GM12878 (cell line): ENCODE results near the gene ZBTB42. TPM values are rescaled to one million over a fixed set of nuclear protein-coding genes. Genes with fewer than 3 reads are reported as not detected.

Experiments
- ATAC-seq: fragments of 200-7000 bp; cut with Tn5 transposase; 3 replicates; pipeline ENCODE4 v1.9.1; 2020; ENCODE audit warnings: mild to moderate bottlenecking, moderate library complexity
- BruUV-seq: library from RNA; stranded (reverse); fragments of 400-500 nt; replicated peaks from 2 replicates; lab custom pipeline; 2021; lab: Mats Ljungman, UMichigan
- CTCF ChIA-PET: fragments of 300-600 bp; sonication (Branson Sonifier 250); formaldehyde crosslinking; extraction: SDS; loops from one replicate; lab custom pipeline; 2021; ENCODE audit warnings: inconsistent platforms; lab: Yijun Ruan, JAX
- POLR2A ChIA-PET: fragments of 350-600 bp; formaldehyde crosslinking; extraction: SDS; loops from one replicate; lab custom pipeline; 2021; ENCODE audit warnings: inconsistent platforms; lab: Charles Lee
- RAD21 ChIA-PET: fragments of 300-600 bp; sonication (Branson Sonifier 250); formaldehyde crosslinking; loops from one replicate; lab custom pipeline; 2023; ENCODE audit warnings: antibody characterized with exemption; ENCODE audit not compliant: unreplicated experiment; lab: Charles Lee
- SMC1A ChIA-PET: fragments of 300-600 bp; sonication (Branson Sonifier 250); formaldehyde crosslinking; loops from one replicate; lab custom pipeline; 2023; ENCODE audit not compliant: unreplicated experiment, uncharacterized antibody; lab: Charles Lee
- DNase-seq: peaks from one replicate; pipeline ENCODE4 v3.0.0-alpha.2; 2011; ENCODE audit warnings: low read depth, low spot score
- FAIRE-seq: peaks from 3 replicates; lab custom pipeline; 2011; peaks lifted over from hg19 to GRCh38; lab: Jason Lieb, UNC
- H2AFZ ChIP-seq: 2 replicates; pipeline ENCODE4 v1.6.0; 2011; ENCODE audit warnings: low read depth, low read length, control low read depth; ENCODE audit not compliant: control insufficient read depth
- H3K27ac ChIP-seq: 2 replicates; pipeline ENCODE4 v1.5.1; 2011; ENCODE audit warnings: control low read depth; ENCODE audit not compliant: control insufficient read depth, insufficient read depth
- H3K27me3 ChIP-seq, 2 experiments: replicated peaks in 1 of 2; 2 replicates each; pipeline versions ENCODE4 v1.6.0 to v1.6.1; 2011; ENCODE audit warnings: low read length in 1 of 2; ENCODE audit not compliant: control insufficient read depth in 2 of 2, insufficient read depth in 2 of 2
- H3K36me3 ChIP-seq, 2 experiments: 2 replicates each; pipeline ENCODE4 v1.5.1; 2011; ENCODE audit warnings: low read length in 1 of 2; ENCODE audit not compliant: control insufficient read depth in 2 of 2, insufficient read depth in 2 of 2
- H3K4me1 ChIP-seq: 2 replicates; pipeline ENCODE4 v1.6.1; 2011; ENCODE audit warnings: mild to moderate bottlenecking, low read length, moderate library complexity, mixed read lengths; ENCODE audit not compliant: control insufficient read depth, insufficient read depth
- H3K4me2 ChIP-seq: 2 replicates; pipeline ENCODE4 v1.6.0; 2011; ENCODE audit warnings: control low read depth; ENCODE audit not compliant: control insufficient read depth, insufficient read depth
- H3K4me3 ChIP-seq: fragments of 200-600 bp; sonication (generic); 2 replicates; pipeline ENCODE4 v1.5.1; 2016
- H3K79me2 ChIP-seq: 2 replicates; pipeline ENCODE4 v1.6.0; 2011; ENCODE audit warnings: low read length; ENCODE audit not compliant: control insufficient read depth, insufficient read depth
- H3K9ac ChIP-seq: 2 replicates; pipeline ENCODE4 v1.8.0; 2011; ENCODE audit warnings: low read length, control low read depth, mixed read lengths; ENCODE audit not compliant: control insufficient read depth, insufficient read depth
- H3K9me3 ChIP-seq: replicated peaks from 3 replicates; pipeline ENCODE4 v1.5.1; 2011; ENCODE audit warnings: mild to moderate bottlenecking, low read length; ENCODE audit not compliant: control insufficient read depth, insufficient read depth
- H4K20me1 ChIP-seq: 2 replicates; pipeline ENCODE4 v1.6.0; 2011; ENCODE audit not compliant: control insufficient read depth, insufficient read depth
- BHLHE40 ChIP-seq, 2 experiments: fragments of 450-650 bp in 1 of 2; IDR thresholded peaks; 2 replicates each; pipeline ENCODE4 v1.6.1; 2011 to 2017; ENCODE audit warnings: low read depth in 2 of 2, borderline replicate concordance in 1 of 2, improper control_type of control experiment in 1 of 2, low read length in 1 of 2, mild to moderate bottlenecking in 1 of 2
- CREM ChIP-seq: IDR thresholded peaks from 2 replicates; pipeline ENCODE4 v1.6.1; 2014; ENCODE audit warnings: antibody characterized with exemption, low read depth
- CTCF ChIP-seq, 3 experiments: IDR thresholded peaks in 2 of 3; conservative IDR thresholded peaks in 1 of 3; 2 replicates each; pipeline ENCODE4 v1.5.1; 2011; ENCODE audit warnings: low read depth in 3 of 3, low read length in 3 of 3, mild to moderate bottlenecking in 3 of 3, control low read depth in 2 of 3, moderate library complexity in 2 of 3, inconsistent platforms in 1 of 3, mixed read lengths in 1 of 3; ENCODE audit not compliant: control insufficient read depth in 2 of 3, insufficient read depth in 1 of 3; ENCODE audit errors: extremely low read depth in 1 of 3
- DPF2 ChIP-seq: fragments of 450-650 bp; IDR thresholded peaks from 2 replicates; pipeline ENCODE4 v1.6.1; 2017; ENCODE audit warnings: mild to moderate bottlenecking
- JUND ChIP-seq: IDR thresholded peaks from 2 replicates; pipeline ENCODE4 v1.6.1; 2012; ENCODE audit warnings: low read depth, mild to moderate bottlenecking, low read length, improper control_type of control experiment, moderate library complexity
- NR2C2 ChIP-seq: IDR thresholded peaks from 2 replicates; pipeline ENCODE4 v1.6.1; 2011; ENCODE audit warnings: borderline replicate concordance, low read depth; ENCODE audit not compliant: control insufficient read depth, insufficient read length
- RAD21 ChIP-seq: IDR thresholded peaks from 2 replicates; pipeline ENCODE4 v1.6.1; 2011; ENCODE audit warnings: mild to moderate bottlenecking, low read depth, low read length, moderate library complexity; ENCODE audit not compliant: insufficient read depth
- SMC3 ChIP-seq: IDR thresholded peaks from 2 replicates; pipeline ENCODE4 v1.6.1; 2011; ENCODE audit warnings: low read length, improper control_type of control experiment, borderline replicate concordance
- SPI1 ChIP-seq: IDR thresholded peaks from 2 replicates; pipeline ENCODE4 v1.6.1; 2011; ENCODE audit warnings: low read depth, mild to moderate bottlenecking, low read length, moderate library complexity, borderline replicate concordance; ENCODE audit not compliant: insufficient read depth
- ZNF24 ChIP-seq: fragments of 450-650 bp; IDR thresholded peaks from 2 replicates; pipeline ENCODE4 v1.6.1; 2017; ENCODE audit warnings: antibody characterized with exemption, mild to moderate bottlenecking
- WGBS: methylation state at CpG from one replicate; pipeline ENCODE4 v1.1.6; 2016; ENCODE audit warnings: low lambda C conversion rate; ENCODE audit not compliant: insufficient replicate concordance, insufficient coverage; ENCODE audit errors: missing lambda C conversion rate; 5-methylcytosine and 5-hydroxymethylcytosine counted together
- in situ Hi-C: fragments of 300-500 bp; cut with MboI; formaldehyde crosslinking; loops from 9 replicates; pipeline ENCODE4 v1.14.3; 2018; ENCODE audit warnings: mixed read lengths
- intact Hi-C: fragments of 100-400 bp; cut with micrococcal nuclease; formaldehyde crosslinking; loops from one replicate; pipeline ENCODE4 v1.14.2; 2022; ENCODE audit not compliant: unreplicated experiment
- polyA plus RNA-seq, 11 experiments: library from polyadenylated mRNA; depleted of rRNA in 4 of 11; unstranded in 6 of 11; stranded (reverse) in 5 of 11; fragments of >200 nt; fragmentation: Nextera tagmentation in 4 of 11; fragmentation: Illumina TruSeq in 1 of 11; extraction: Ambion mirVana in 4 of 11; extraction: Trizol in 1 of 11; gene quantifications; 1 replicate in 1 of 11; 2 replicates in 10 of 11; pipeline versions ENCODE4 v1.2.1 to v1.2.3, GENCODE V29; 2011 to 2016; ENCODE audit warnings: inconsistent platforms in 2 of 11, missing spikeins in 2 of 11, low read depth in 1 of 11
- total RNA-seq, 4 experiments: library from RNA; depleted of rRNA in 3 of 4; stranded (reverse); fragments of >200 nt in 3 of 4; fragmentation: Illumina TruSeq in 1 of 4; extraction: Trizol in 1 of 4; gene quantifications; 2 replicates each; pipeline versions ENCODE4 v1.2.1 to v1.2.3, GENCODE V29; 2013 to 2021

ZBTB42 gene
- total and polyA plus RNA-seq, 10 of the 15 experiments (the other 5 are each of a cell fraction or from before 2014, with no cell fraction given): 0.05 to 1.2 (median 0.37) TPM; not detected in 2

- Histone ChIP-seq H3K9me3 (no peaks in the 10 kb centered on the region; the same call in 2 of the 3 replicates), H3K27ac (no peak overlapping the region), H3K4me3 (no peak overlapping the region), H3K4me1 (peaks cover 5% of the 10 kb centered on the region; the same call in 1 of the 2 replicates), H3K79me2 (no peaks in the 10 kb centered on the region), H2AFZ (no peak overlapping the region), H4K20me1 (no peaks in the 10 kb centered on the region), H3K27me3 (peaks cover 0 to 3% of the 10 kb centered on the region in 2 experiments; a peak in 1 of 4 replicates), H3K4me2 (peak overlapping the region; percentile 9; the same call in 1 of the 2 replicates), H3K9ac (no peak overlapping the region), H3K36me3 (no peaks in the 10 kb centered on the region)
- CTCF ChIA-PET: interaction anchor here (0.6 to 2.6 kb wide), 5 partner anchors 48 to 77 kb away, joined by 3 to 48 read pairs (median 5); no protein-coding TSS in a partner anchor
- FAIRE-seq (no peak), DNase-seq (no peak), ATAC-seq (peak; percentile 84)
- POLR2A ChIA-PET: no interaction called here
- intact Hi-C loops: no loop called here
- SMC1A ChIA-PET: no interaction called here
- RAD21 ChIA-PET: interaction anchor here (2.4 kb wide), 1 partner anchor 59 kb away, joined by 33 read pairs; no protein-coding TSS in a partner anchor
- WGBS: 15% methylated on average over 25 of the region's 39 CpGs
- BruUV-seq: no TSS peak
- in situ Hi-C loops: no loop called here
- TF ChIP-seq ZNF24 (no peak), DPF2 (no peak), SMC3 (no peak), JUND (no peak), SPI1 (no peak), NR2C2 (no peak), CTCF (IDR thresholded peaks at IDR 0.05 in 2 of 3, conservative IDR thresholded peaks at IDR 0.05 in 1 of 3; ENCODE audit: control insufficient read depth in 2 of 3, extremely low read depth in 1 of 3, insufficient read depth in 1 of 3, low read depth in 3 of 3, low read length in 3 of 3) (peak; percentile 2 to 47 (median 39); a peak in 3 of 6 replicates), RAD21 (0 out of 2 replicates have a peak, but pooled peaks have one; percentile 14), CREM (no peak), BHLHE40 (IDR thresholded peaks at IDR 0.05; ENCODE audit: borderline replicate concordance in 1 of 2, low read depth in 2 of 2, low read length in 1 of 2) (no peak)
Measured at GRCh38 chr14:104827177-104828055, 26.5 kb downstream of the ZBTB42 start.
